GM08714 (cell line): ENCODE results near the gene ASPSCR1.
"Not testable (repeated sequence)": the region's sequence is repeated elsewhere in the genome, so short reads cannot be mapped to it uniquely, and the experiment has no call there.

Experiments used
- H3K4me3 ChIP-seq: fragments of 200-500 bp; sonication (Bioruptor generic); 2 replicates; pipeline ENCODE4 v1.5.1; 2014; ENCODE audit warnings: mild to moderate bottlenecking, low read length, inconsistent platforms
- ZNF274 ChIP-seq: IDR thresholded peaks from 2 replicates; pipeline ENCODE4 v1.6.1; 2012; ENCODE audit warnings: mild to moderate bottlenecking, low read depth, low read length

Gene ASPSCR1

GRCh38 chr17:81978524-81979298, 1.3 kb downstream of the ASPSCR1 start:
- no peak for TF ChIP-seq ZNF274
- peak overlapping the region; percentile 90; the same call in 1 of the 2 replicates for H3K4me3 ChIP-seq

- no peak for TF ChIP-seq ZNF274
- H3K4me3 ChIP-seq, result no peak overlapping the region
Observed at GRCh38 chr17:81980122-81980521, 2.7 kb downstream of the ASPSCR1 start.

- TF ChIP-seq ZNF274, result no peak
- no peak overlapping the region for H3K4me3 ChIP-seq
Observed at GRCh38 chr17:81980707-81981343, 3.4 kb downstream of the ASPSCR1 start.

- not testable (repeated sequence) for H3K4me3 ChIP-seq
Observed at GRCh38 chr17:81981511-81981910, 4.1 kb downstream of the ASPSCR1 start.

GRCh38 chr17:81983011-81983638, 5.7 kb downstream of the ASPSCR1 start:
- H3K4me3 ChIP-seq, result no peak overlapping the region
- no peak for TF ChIP-seq ZNF274

GRCh38 chr17:81983639-81984373, 6.4 kb downstream of the ASPSCR1 start:
- no peak for TF ChIP-seq ZNF274
- H3K4me3 ChIP-seq, result no peak overlapping the region

- no peak for TF ChIP-seq ZNF274
- no peak overlapping the region for H3K4me3 ChIP-seq
Observed at GRCh38 chr17:81984773-81985410, 7.5 kb downstream of the ASPSCR1 start.

- no peak overlapping the region for H3K4me3 ChIP-seq
- no peak for TF ChIP-seq ZNF274
Observed at GRCh38 chr17:81986606-81987005, 9.2 kb downstream of the ASPSCR1 start.

- no peak overlapping the region for H3K4me3 ChIP-seq
- no peak for TF ChIP-seq ZNF274
Observed at GRCh38 chr17:81987161-81987770, 9.8 kb downstream of the ASPSCR1 start.

GRCh38 chr17:81990836-81991683, 13.6 kb downstream of the ASPSCR1 start:
- H3K4me3 ChIP-seq, result no peak overlapping the region
- TF ChIP-seq ZNF274, result no peak

GRCh38 chr17:81991684-81992305, 14.4 kb downstream of the ASPSCR1 start:
- no peak for TF ChIP-seq ZNF274
- H3K4me3 ChIP-seq, result no peak overlapping the region
